HG03442 (cell line): ENCODE data around the gene BIRC5.

Experiments used
- ATAC-seq: cut with Tn5 transposase; IDR thresholded peaks from one replicate; pipeline ENCODE4 v1.9.1; 2021; ENCODE audit warnings: mild to moderate bottlenecking, moderate library complexity; ENCODE audit not compliant: unreplicated experiment

BIRC5 gene

GRCh38 chr17:78271419-78272170, 57.5 kb downstream of the BIRC5 start:
- ATAC-seq, result no peak

DNA sequence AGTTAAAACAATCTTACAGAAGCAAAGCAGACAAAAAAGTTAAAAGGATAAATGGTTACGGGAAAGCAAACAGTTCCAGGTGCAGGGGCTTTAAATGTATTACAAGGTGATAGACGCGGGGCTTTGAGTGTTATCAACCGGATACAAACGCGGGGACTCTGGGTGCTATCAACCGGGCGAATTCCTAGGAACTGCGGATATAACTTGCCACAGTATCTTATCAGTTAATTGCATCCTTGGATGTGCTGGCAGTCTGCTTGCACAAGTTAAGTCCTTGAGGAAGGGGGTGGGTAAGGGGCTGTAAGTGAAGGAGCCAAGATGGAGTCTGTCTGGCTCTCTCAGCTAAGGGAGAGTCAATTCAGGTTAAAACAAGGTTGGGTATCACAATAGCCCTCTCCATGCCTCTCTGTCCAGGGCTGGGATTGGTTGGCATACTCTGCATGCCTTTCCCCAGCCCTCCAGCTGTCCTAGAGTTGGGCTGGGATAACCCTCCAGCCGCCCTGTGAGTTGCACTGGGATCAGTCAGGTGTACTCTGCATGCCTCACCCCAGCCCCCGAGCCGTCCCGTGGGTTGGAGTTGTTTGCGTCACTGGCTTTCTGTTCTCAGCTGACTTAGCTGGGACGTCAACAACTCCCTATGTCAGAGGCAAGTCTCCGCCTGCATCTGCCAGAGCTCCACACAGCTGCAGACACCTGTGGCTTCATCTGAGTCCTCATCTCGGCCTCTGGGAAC, 58.3 kb downstream of the BIRC5 start:
- no peak for ATAC-seq

DNA sequence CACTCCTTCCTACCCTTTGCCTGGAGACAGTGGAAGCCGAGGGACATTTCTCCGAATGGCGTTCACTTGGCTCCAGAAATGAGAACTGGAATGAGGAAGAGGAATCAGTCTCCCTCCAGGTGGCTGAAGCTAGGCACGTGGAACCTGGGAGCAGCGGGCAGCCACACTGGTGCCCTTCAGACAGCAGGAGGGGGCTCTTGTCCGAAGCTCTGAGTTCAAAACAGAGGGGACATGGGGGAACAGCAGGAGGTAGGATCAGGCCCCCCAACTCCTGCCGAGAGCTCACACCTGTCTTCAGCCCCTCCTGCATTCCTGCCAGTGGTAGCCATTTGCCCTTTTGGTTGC, 58.8 kb downstream of the BIRC5 start:
- ATAC-seq, result no peak

GRCh38 chr17:78273813-78274212, 59.8 kb downstream of the BIRC5 start:
- no peak for ATAC-seq
